Amygdala (tissue), 56 donors: Measurements from ENCODE around the gene TBX1.

Experiments used
- DNase-seq, 56 donors: peaks; one replicate each; lab custom pipeline; 2025; lab: John Stamatoyannopoulos, UW

The TBX1 gene

GRCh38 chr22:19760058-19760950, at the start of gene TBX1:
TSS of gene TBX1 (plus strand) at chr22:19760778. CDS start at chr22:19760844, 66 bp downstream.
- no peak for DNase-seq

GRCh38 chr22:19713245-19713644, 47.3 kb upstream of the TBX1 start:
- no peak for DNase-seq

GRCh38 chr22:19713650-19714311, 46.8 kb upstream of the TBX1 start:
- DNase-seq: peak in 1 of 56 donors; percentile 36

- peak in 2 of 56 donors; percentile 36 to 45 for DNase-seq
Observed at GRCh38 chr22:19714312-19715187, 46.0 kb upstream of the TBX1 start, which contains the start of gene SEPTIN5. TSS of gene SEPTIN5 (plus strand) at chr22:19714503. CDS start at chr22:19714589, 86 bp downstream.

GRCh38 chr22:19715188-19715930, 45.2 kb upstream of the TBX1 start:
- DNase-seq: no peak

- no peak for DNase-seq
Observed at GRCh38 chr22:19716041-19716828, 44.3 kb upstream of the TBX1 start.

- DNase-seq: no peak
Observed at GRCh38 chr22:19716829-19717105, 43.8 kb upstream of the TBX1 start.

GRCh38 chr22:19717181-19717580, 43.4 kb upstream of the TBX1 start:
- no peak for DNase-seq

GRCh38 chr22:19717691-19718455, 42.7 kb upstream of the TBX1 start:
- peak in 42 of 56 donors; percentile 12 to 84 (median 54) for DNase-seq

GRCh38 chr22:19718456-19719049, 42.0 kb upstream of the TBX1 start:
- DNase-seq: no peak

GRCh38 chr22:19719050-19719482, 41.5 kb upstream of the TBX1 start:
- DNase-seq: no peak

- no peak for DNase-seq
Observed at GRCh38 chr22:19719488-19720021, 41.0 kb upstream of the TBX1 start.

GRCh38 chr22:19720150-19720827, 40.3 kb upstream of the TBX1 start:
- no peak for DNase-seq

GRCh38 chr22:19720999-19721329, 39.6 kb upstream of the TBX1 start:
- DNase-seq: no peak

- no peak for DNase-seq
Observed at GRCh38 chr22:19721330-19722177, 39.0 kb upstream of the TBX1 start.

GRCh38 chr22:19722178-19722981, 38.2 kb upstream of the TBX1 start:
- DNase-seq: no peak
